ENCODE results near the gene IMP3.

IMP3 gene

GRCh38 chr15:75590239-75590638, 49.8 kb downstream of the IMP3 start:
- Histone ChIP-seq H3K9ac (ENCODE audit: low read depth, low read length) (no peak overlapping the region), H3K79me2 (ENCODE audit: insufficient read depth, low read length) (no peaks in the 10 kb centered on the region), H3K27me3 (ENCODE audit: insufficient read depth, low read length, poor library complexity) (no peaks in the 10 kb centered on the region), H4K20me1 (ENCODE audit: insufficient read depth, low read length) (no peaks in the 10 kb centered on the region), H3K4me1 (ENCODE audit: insufficient read depth, low read length) (no peaks in the 10 kb centered on the region), H3K36me3 (ENCODE audit: insufficient read depth, low read length) (peaks cover 9% of the 10 kb centered on the region; the same call in 1 of the 2 replicates), H2AFZ (ENCODE audit: low read depth, low read length) (no peak overlapping the region), H3K4me3 (ENCODE audit: low read depth in 1 of 2, low read length in 2 of 2) (no peak overlapping the region), H3K4me2 (ENCODE audit: insufficient read depth, low read length) (no peak overlapping the region), H3K9me3 (ENCODE audit: insufficient read depth, low read length, severe bottlenecking) (no peaks in the 10 kb centered on the region), H3K27ac (ENCODE audit: low read length) (no peak overlapping the region)
- no peak for DNase-seq
- ATAC-seq (ENCODE audit: insufficient read depth, low read depth): no peak
- TF ChIP-seq CTCF (IDR thresholded peaks at IDR 0.05; ENCODE audit: borderline replicate concordance, extremely low read depth, low read length, poor library complexity, severe bottlenecking): no peak
- no peak for TF ChIP-seq EZH2 (IDR thresholded peaks at IDR 0.05; ENCODE audit: borderline replicate concordance, low read depth, low read length, severe bottlenecking)
